22Rv1 (cell line): ENCODE results near the gene EIF1AX.

ENCODE experiments used
- ZFX ChIP-seq: fragments of 450-650 bp; IDR thresholded peaks from 2 replicates; pipeline ENCODE4 v1.6.1; 2017; ENCODE audit warnings: antibody characterized with exemption, borderline replicate concordance
- TF ChIP-seq, protein P1 (sequence below): fragments of 450-650 bp; IDR thresholded peaks from 2 replicates; pipeline ENCODE4 v1.5.1; 2017; ENCODE audit warnings: mild to moderate bottlenecking

GRCh38 chrX:20112022-20112774 lies 29.4 kb downstream of the EIF1AX start:
- TF ChIP-seq, protein P1, sequence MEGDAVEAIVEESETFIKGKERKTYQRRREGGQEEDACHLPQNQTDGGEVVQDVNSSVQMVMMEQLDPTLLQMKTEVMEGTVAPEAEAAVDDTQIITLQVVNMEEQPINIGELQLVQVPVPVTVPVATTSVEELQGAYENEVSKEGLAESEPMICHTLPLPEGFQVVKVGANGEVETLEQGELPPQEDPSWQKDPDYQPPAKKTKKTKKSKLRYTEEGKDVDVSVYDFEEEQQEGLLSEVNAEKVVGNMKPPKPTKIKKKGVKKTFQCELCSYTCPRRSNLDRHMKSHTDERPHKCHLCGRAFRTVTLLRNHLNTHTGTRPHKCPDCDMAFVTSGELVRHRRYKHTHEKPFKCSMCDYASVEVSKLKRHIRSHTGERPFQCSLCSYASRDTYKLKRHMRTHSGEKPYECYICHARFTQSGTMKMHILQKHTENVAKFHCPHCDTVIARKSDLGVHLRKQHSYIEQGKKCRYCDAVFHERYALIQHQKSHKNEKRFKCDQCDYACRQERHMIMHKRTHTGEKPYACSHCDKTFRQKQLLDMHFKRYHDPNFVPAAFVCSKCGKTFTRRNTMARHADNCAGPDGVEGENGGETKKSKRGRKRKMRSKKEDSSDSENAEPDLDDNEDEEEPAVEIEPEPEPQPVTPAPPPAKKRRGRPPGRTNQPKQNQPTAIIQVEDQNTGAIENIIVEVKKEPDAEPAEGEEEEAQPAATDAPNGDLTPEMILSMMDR = no peak
- TF ChIP-seq ZFX = no peak
